Transverse colon (tissue), 4 donors: ENCODE data around the gene ENOX1. TPM values are rescaled to one million over a fixed set of nuclear protein-coding genes. Genes with fewer than 3 reads are reported as not detected.

Source experiments
- DNase-seq: peaks from one replicate; pipeline ENCODE4 v3.0.0-alpha.2; 2019
- H3K27ac ChIP-seq, 4 donors: fragments of 200-600 bp; sonication (generic); 2 replicates each; pipeline ENCODE4 v1.5.1; 2016 to 2018; ENCODE audit warnings: inconsistent platforms in 4 of 4
- H3K27me3 ChIP-seq: fragments of 200-600 bp; sonication (generic); 2 replicates; pipeline ENCODE4 v1.5.1; 2017; ENCODE audit warnings: inconsistent platforms
- H3K36me3 ChIP-seq, 4 donors: fragments of 200-600 bp; sonication (generic); 2 replicates each; pipeline ENCODE4 v1.5.1; 2017 to 2019; ENCODE audit warnings: inconsistent platforms in 4 of 4
- H3K4me1 ChIP-seq, 4 donors: fragments of 200-600 bp; sonication (generic); 2 replicates each; pipeline ENCODE4 v1.5.1; 2017 to 2020; ENCODE audit warnings: inconsistent platforms in 4 of 4
- H3K4me3 ChIP-seq, 4 donors: fragments of 200-600 bp; sonication (generic); 1 replicate in 1 of 4; 2 replicates in 3 of 4; pipeline versions ENCODE4 v1.5.1 to v1.6.1; 2017 to 2019; ENCODE audit warnings: inconsistent platforms in 4 of 4
- H3K9me3 ChIP-seq, 2 donors: fragments of 200-600 bp; sonication (generic); 2 replicates each; pipeline ENCODE4 v1.5.1; 2017 to 2019; ENCODE audit warnings: inconsistent platforms in 2 of 2
- EP300 ChIP-seq: sonication (generic); formaldehyde crosslinking; IDR thresholded peaks from one replicate; pipeline ENCODE4 v1.6.1; 2017; ENCODE audit warnings: antibody characterized with exemption, low read depth
- POLR2A ChIP-seq: fragments of 450-650 bp; IDR thresholded peaks from one replicate; pipeline ENCODE4 v1.6.1; 2016; ENCODE audit warnings: antibody characterized with exemption, mild to moderate bottlenecking, moderate library complexity
- POLR2AphosphoS5 ChIP-seq, 3 donors: sonication (generic); formaldehyde crosslinking; IDR thresholded peaks; one replicate each; pipeline ENCODE4 v1.6.1; 2016; ENCODE audit warnings: antibody characterized with exemption in 3 of 3
- WGBS, 2 donors: methylation state at CpG; one replicate each; pipeline ENCODE4 v1.1.5; 2018; ENCODE audit warnings: low coverage in 1 of 2; 5-methylcytosine and 5-hydroxymethylcytosine counted together
- in situ Hi-C, 4 donors: fragments of 200-750 bp; cut with MboI; loops; one replicate each; pipeline versions ENCODE4 v1.15.0 to v1.15.1; 2017; ENCODE audit warnings: low sequenced_read_pairs in 3 of 4, low pct_ligation_motif_present in 1 of 4, low pct_unique_long_range_greater_than_20kb in 1 of 4
- intact Hi-C: fragments of 100-400 bp; cut with DNase I; formaldehyde crosslinking; loops from one replicate; pipeline ENCODE4 v1.15.1; 2023; ENCODE audit warnings: low total_unique reads
- total RNA-seq, 4 donors: library from RNA; depleted of rRNA; stranded (reverse); fragments of >200 nt; gene quantifications; one replicate each; pipeline ENCODE4 v1.1.0, GENCODE V29; 2016
- TF ChIP-seq, protein P1 (sequence below), 5 experiments: fragments of 200-600 bp in 3 of 5; fragments of 450-650 bp in 2 of 5; sonication (generic) in 3 of 5; IDR thresholded peaks; 1 replicate in 2 of 5; 2 replicates in 3 of 5; pipeline ENCODE4 v1.5.1; 2016 to 2017; ENCODE audit warnings: antibody characterized with exemption in 5 of 5, inconsistent platforms in 3 of 5, mild to moderate bottlenecking in 2 of 5, moderate library complexity in 1 of 5

Gene ENOX1
- total RNA-seq, 4 donors from 2014 or later: 1.5 to 6.4 (median 2.2) TPM

DNA sequence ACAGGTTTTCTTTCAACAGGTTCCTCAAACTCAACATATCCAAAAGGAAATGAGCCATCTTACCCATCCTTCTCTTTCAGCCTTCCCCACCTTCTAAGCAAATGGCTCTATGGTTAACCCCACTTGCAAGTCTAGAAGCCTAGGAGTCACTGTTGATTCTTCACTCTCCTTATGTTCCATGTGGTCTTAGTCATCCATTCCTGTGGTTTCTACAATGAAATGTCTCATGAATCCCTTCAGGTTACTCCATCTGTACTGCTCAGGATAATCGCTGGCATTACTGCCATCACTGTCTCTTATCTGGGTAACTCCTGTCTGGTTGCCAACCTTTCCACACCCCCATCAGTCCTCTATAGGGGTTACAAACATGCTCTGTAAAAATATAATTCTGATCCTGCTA, 381.3 kb downstream of the ENOX1 start:
- Histone ChIP-seq H3K36me3 (no peaks in the 10 kb centered on the region), H3K27me3 (no peaks in the 10 kb centered on the region), H3K4me3 (no peak overlapping the region), H3K9me3 (no peaks in the 10 kb centered on the region), H3K4me1 (no peaks in the 10 kb centered on the region), H3K27ac (no peak overlapping the region)
- DNase-seq: no peak
- intact Hi-C loops (no loop called here), in situ Hi-C loops (no loop called here)
- 93% methylated on average over 1 of the region's 1 CpG; no CpG with 5 or more reads in 1 of the 2 donors for WGBS, 2 donors
- TF ChIP-seq POLR2AphosphoS5 (IDR thresholded peaks at IDR 0.05) (no peak), EP300 (no peak), POLR2A (no peak)
- TF ChIP-seq, protein P1, sequence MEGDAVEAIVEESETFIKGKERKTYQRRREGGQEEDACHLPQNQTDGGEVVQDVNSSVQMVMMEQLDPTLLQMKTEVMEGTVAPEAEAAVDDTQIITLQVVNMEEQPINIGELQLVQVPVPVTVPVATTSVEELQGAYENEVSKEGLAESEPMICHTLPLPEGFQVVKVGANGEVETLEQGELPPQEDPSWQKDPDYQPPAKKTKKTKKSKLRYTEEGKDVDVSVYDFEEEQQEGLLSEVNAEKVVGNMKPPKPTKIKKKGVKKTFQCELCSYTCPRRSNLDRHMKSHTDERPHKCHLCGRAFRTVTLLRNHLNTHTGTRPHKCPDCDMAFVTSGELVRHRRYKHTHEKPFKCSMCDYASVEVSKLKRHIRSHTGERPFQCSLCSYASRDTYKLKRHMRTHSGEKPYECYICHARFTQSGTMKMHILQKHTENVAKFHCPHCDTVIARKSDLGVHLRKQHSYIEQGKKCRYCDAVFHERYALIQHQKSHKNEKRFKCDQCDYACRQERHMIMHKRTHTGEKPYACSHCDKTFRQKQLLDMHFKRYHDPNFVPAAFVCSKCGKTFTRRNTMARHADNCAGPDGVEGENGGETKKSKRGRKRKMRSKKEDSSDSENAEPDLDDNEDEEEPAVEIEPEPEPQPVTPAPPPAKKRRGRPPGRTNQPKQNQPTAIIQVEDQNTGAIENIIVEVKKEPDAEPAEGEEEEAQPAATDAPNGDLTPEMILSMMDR (IDR thresholded peaks at IDR 0.05): no peak

DNA sequence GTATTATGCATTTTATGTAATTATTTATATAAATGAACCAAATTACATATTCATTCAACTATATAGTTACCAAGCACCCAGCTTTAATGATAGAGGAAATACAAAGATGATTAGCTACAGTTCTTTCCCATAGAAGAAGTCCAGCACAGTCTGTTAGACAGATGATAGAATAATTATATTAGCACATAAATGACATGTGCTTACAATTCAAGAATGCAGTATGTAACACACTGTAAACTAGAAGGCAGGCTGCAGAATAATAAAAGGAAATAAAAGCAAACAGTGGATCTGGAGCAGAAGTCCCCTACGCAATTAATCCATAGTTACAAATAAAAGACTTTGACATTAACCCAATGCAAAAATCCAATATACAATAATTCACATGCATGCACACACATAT, 384.4 kb downstream of the ENOX1 start:
- Histone ChIP-seq H3K4me1 (no peaks in the 10 kb centered on the region), H3K4me3 (no peak overlapping the region), H3K9me3 (no peaks in the 10 kb centered on the region), H3K27me3 (no peaks in the 10 kb centered on the region), H3K36me3 (no peaks in the 10 kb centered on the region), H3K27ac (no peak overlapping the region)
- DNase-seq: no peak
- 85 to 90% methylated on average over 1 of the region's 1 CpG for WGBS, 2 donors
- in situ Hi-C loops (no loop called here), intact Hi-C loops (no loop called here)
- TF ChIP-seq EP300 (no peak), POLR2A (no peak), POLR2AphosphoS5 (IDR thresholded peaks at IDR 0.05) (no peak)
- TF ChIP-seq, protein P1 (IDR thresholded peaks at IDR 0.05): no peak

DNA sequence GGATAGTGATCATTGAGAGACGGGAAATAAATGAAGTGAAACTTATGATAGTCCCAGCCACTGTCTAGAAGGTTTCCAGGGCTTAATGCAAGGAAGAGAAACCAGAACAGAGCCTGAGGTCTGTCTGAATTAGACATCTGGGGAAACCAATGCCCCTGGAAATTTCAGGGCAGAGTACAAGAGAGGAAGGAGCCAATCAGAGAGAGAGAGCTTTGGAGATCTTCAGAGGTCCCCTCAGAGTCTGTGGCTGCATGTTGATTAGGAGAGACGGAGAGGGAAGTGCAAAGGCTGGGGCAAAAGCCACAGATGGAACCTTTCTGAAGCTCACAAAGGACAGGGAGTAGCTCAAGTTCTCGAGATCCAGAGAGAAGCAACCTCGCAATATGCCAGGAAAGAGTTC, 385.4 kb downstream of the ENOX1 start:
- intact Hi-C loops (no loop called here), in situ Hi-C loops (no loop called here)
- Histone ChIP-seq H3K36me3 (no peaks in the 10 kb centered on the region), H3K4me3 (no peak overlapping the region), H3K4me1 (no peaks in the 10 kb centered on the region), H3K27me3 (no peaks in the 10 kb centered on the region), H3K9me3 (no peaks in the 10 kb centered on the region), H3K27ac (no peak overlapping the region)
- no peak for DNase-seq
- no peak for TF ChIP-seq EP300
- no peak for TF ChIP-seq POLR2A
- no peak for TF ChIP-seq POLR2AphosphoS5 (IDR thresholded peaks at IDR 0.05)
- TF ChIP-seq, protein P1 (IDR thresholded peaks at IDR 0.05): no peak
- 61 to 66% methylated on average over 3 to 4 of the region's 4 CpGs for WGBS, 2 donors

DNA sequence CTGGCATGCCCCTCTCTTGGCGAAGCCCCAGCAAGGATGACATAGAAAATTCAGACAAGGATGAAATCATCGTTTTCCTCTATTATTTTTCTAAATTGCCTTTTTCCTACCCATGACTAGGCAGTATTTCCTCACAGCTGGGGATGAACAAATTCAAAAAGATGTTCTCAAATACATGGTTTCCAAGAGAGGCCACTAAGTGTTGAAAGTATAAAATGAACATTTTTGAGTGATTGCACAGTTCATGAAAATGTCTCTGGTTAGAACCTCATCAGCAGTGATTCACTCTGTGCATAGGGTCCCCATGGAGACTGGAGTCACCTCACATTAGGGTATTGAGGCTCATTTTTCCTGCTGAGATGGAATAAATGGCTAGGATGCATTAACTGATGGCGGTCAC, 389.7 kb downstream of the ENOX1 start:
- no peak overlapping the region for H3K4me3 ChIP-seq
- H3K9me3 ChIP-seq: no peaks in the 10 kb centered on the region
- in situ Hi-C loops (no loop called here), intact Hi-C loops (no loop called here)
- 79% methylated on average over 3 of the region's 3 CpGs; no CpG with 5 or more reads in 1 of the 2 donors for WGBS, 2 donors
- TF ChIP-seq EP300 (no peak), POLR2AphosphoS5 (IDR thresholded peaks at IDR 0.05) (no peak), POLR2A (no peak)
- TF ChIP-seq, protein P1 (IDR thresholded peaks at IDR 0.05): no peak
- H3K4me1 ChIP-seq: no peaks in the 10 kb centered on the region
- H3K27ac ChIP-seq: no peak overlapping the region
- H3K27me3 ChIP-seq: no peaks in the 10 kb centered on the region
- H3K36me3 ChIP-seq: no peaks in the 10 kb centered on the region
- no peak for DNase-seq
